ENCODE data around the gene IZUMO2. TPM values are rescaled to one million over a fixed set of nuclear protein-coding genes. Genes with fewer than 3 reads are reported as not detected.

IZUMO2 gene
- total RNA-seq, 1 donor from 2014 or later, result not detected

DNA sequence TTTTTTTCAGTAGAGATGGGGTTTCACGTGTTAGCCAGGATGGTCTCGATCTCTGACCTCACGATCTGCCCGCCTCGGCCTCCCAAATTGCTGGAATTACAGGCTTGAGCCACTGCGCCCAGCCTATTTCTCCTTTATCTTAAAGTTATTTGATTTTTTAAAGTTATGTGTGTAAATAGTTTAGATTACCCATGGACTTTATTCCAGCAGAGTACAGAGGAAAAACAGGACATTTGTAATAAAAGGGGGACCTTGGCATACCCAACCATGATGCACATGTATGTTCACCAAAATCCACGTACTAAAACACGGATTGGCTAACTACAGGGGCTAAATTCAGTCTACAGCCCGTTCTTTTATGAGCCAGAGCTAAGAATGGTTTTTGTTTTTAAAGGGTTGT, 13.7 kb upstream of the IZUMO2 start:
- peaks cover 7% of the 10 kb centered on the region for H3K27me3 Mint-ChIP-seq
- no peak overlapping the region for H3K27ac Mint-ChIP-seq
- no peak for TF ChIP-seq CTCF (IDR thresholded peaks at IDR 0.05)
- ChIA-PET POLR2A (no interaction called here), CTCF (no interaction called here)
- ATAC-seq (ENCODE audit: low read depth) (no peak), DNase-seq (no peak)
- H3K4me1 Mint-ChIP-seq, result no peaks in the 10 kb centered on the region
- intact Hi-C loops (cut with micrococcal nuclease), result no loop called here
- H3K36me3 Mint-ChIP-seq (ENCODE audit: low read depth), result no peaks in the 10 kb centered on the region
- peaks cover 8% of the 10 kb centered on the region for H3K9me3 Mint-ChIP-seq
- no peak overlapping the region for H3K4me3 Mint-ChIP-seq

GRCh38 chr19:50175924-50176323, 12.8 kb upstream of the IZUMO2 start:
- Mint-ChIP-seq H3K4me1 (no peaks in the 10 kb centered on the region), H3K27ac (no peak overlapping the region), H3K4me3 (no peak overlapping the region), H3K9me3 (peaks cover 8% of the 10 kb centered on the region), H3K27me3 (peaks cover 5% of the 10 kb centered on the region), H3K36me3 (ENCODE audit: low read depth) (no peaks in the 10 kb centered on the region)
- ChIA-PET POLR2A (no interaction called here), CTCF (no interaction called here)
- DNase-seq (no peak), ATAC-seq (ENCODE audit: low read depth) (no peak)
- no peak for TF ChIP-seq CTCF (IDR thresholded peaks at IDR 0.05)
- intact Hi-C loops (cut with micrococcal nuclease), result no loop called here

DNA sequence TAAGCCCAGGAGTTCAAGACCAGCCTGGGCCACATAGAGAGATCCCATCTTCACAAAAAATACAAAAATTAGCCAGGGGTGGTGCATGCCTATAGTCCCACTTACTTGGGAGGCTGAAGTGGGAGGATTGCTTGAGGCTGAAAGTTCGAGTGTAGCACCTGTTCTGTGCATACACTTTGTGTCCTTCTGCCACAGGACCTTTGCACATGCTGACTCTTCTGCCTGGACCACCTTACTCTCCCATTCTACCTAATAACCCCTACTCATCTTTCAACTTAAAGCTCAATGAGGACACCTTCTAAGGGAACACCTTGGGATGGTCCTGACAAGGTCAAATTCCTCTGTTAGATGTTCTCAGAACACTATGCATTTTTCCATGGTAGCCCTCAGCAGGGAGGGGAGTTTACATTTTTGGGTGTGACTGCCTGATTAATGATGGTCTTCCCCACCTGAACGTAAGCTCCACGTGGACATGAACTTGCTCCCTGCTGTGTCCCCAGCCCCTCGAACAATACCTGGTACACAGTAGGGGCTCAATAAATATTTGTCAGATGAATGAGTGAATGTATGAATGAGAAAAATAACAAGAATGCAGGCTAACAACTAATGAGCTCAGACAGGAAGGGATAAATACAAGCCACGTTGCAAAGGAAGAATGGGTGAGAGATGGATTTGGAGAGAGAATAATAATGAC, 11.2 kb upstream of the IZUMO2 start:
- TF ChIP-seq CTCF (IDR thresholded peaks at IDR 0.05), result no peak
- Mint-ChIP-seq H3K4me3 (no peak overlapping the region), H3K36me3 (ENCODE audit: low read depth) (no peaks in the 10 kb centered on the region), H3K27me3 (peaks cover 10% of the 10 kb centered on the region), H3K27ac (no peak overlapping the region), H3K4me1 (no peaks in the 10 kb centered on the region), H3K9me3 (peaks cover 4% of the 10 kb centered on the region)
- ChIA-PET CTCF (no interaction called here), POLR2A (no interaction called here)
- ATAC-seq (ENCODE audit: low read depth) (no peak), DNase-seq (no peak)
- intact Hi-C loops (cut with micrococcal nuclease), result no loop called here

GRCh38 chr19:50173127-50173526, 10.0 kb upstream of the IZUMO2 start:
- ChIA-PET POLR2A (no interaction called here), CTCF (no interaction called here)
- Mint-ChIP-seq H3K36me3 (ENCODE audit: low read depth) (no peaks in the 10 kb centered on the region), H3K27me3 (peaks cover 13% of the 10 kb centered on the region), H3K9me3 (peaks cover 4% of the 10 kb centered on the region), H3K27ac (no peak overlapping the region), H3K4me1 (no peaks in the 10 kb centered on the region), H3K4me3 (no peak overlapping the region)
- no peak for TF ChIP-seq CTCF (IDR thresholded peaks at IDR 0.05)
- intact Hi-C loops (cut with micrococcal nuclease), result no loop called here
- no peak for DNase-seq
- no peak for ATAC-seq (ENCODE audit: low read depth)

GRCh38 chr19:50172726-50173125, 9.6 kb upstream of the IZUMO2 start:
- POLR2A ChIA-PET, result no interaction called here
- H3K4me1 Mint-ChIP-seq, result no peaks in the 10 kb centered on the region
- H3K9me3 Mint-ChIP-seq, result peaks cover 4% of the 10 kb centered on the region
- no peak for TF ChIP-seq CTCF (IDR thresholded peaks at IDR 0.05)
- no peak for ATAC-seq (ENCODE audit: low read depth)
- CTCF ChIA-PET, result no interaction called here
- peaks cover 13% of the 10 kb centered on the region for H3K27me3 Mint-ChIP-seq
- no peaks in the 10 kb centered on the region for H3K36me3 Mint-ChIP-seq (ENCODE audit: low read depth)
- no peak overlapping the region for H3K4me3 Mint-ChIP-seq
- intact Hi-C loops (cut with micrococcal nuclease), result no loop called here
- no peak overlapping the region for H3K27ac Mint-ChIP-seq
- DNase-seq, result no peak

Measured in activated B cell treated with CpG ODN at 0.5 μM for 24 hours (primary cell).